ENCODE data around the gene RLN3.
"Not testable (repeated sequence)": the region's sequence is repeated elsewhere in the genome, so short reads cannot be mapped to it uniquely, and the experiment has no call there.

Gene RLN3

GRCh38 chr19:14023404-14024235 lies 4.3 kb upstream of the RLN3 start:
- no peak for DNase-seq

GRCh38 chr19:14026652-14027192 lies 1.2 kb upstream of the RLN3 start:
- not testable (repeated sequence) for DNase-seq

GRCh38 chr19:14028901-14029300 lies 953 bp downstream of the RLN3 start:
- no peak for DNase-seq

GRCh38 chr19:14030997-14031718 lies 3.2 kb downstream of the RLN3 start:
- no peak for DNase-seq

GRCh38 chr19:14031719-14032480 lies 4.0 kb downstream of the RLN3 start, which contains the start of gene IL27RA:
IL27RA (plus strand) TSS chr19:14031762; CDS start chr19:14031873, 111 bp downstream.
- DNase-seq: no peak

- DNase-seq: no peak
Measured at GRCh38 chr19:14033946-14034345, 6.0 kb downstream of the RLN3 start.

GRCh38 chr19:14035159-14035558 lies 7.2 kb downstream of the RLN3 start:
- not testable (repeated sequence) for DNase-seq

- DNase-seq: no peak
Measured at GRCh38 chr19:14035706-14036105, 7.8 kb downstream of the RLN3 start.

- DNase-seq: no peak
Measured at GRCh38 chr19:14039181-14039580, 11.2 kb downstream of the RLN3 start.

GRCh38 chr19:14042659-14043608 lies 15.0 kb downstream of the RLN3 start:
- not testable (repeated sequence) for DNase-seq

- not testable (repeated sequence) for DNase-seq
Measured at GRCh38 chr19:14047866-14048265, 19.9 kb downstream of the RLN3 start.

GRCh38 chr19:14048443-14049153 lies 20.6 kb downstream of the RLN3 start:
- no peak for DNase-seq

- no peak for DNase-seq
Measured at GRCh38 chr19:14050512-14050911, 22.6 kb downstream of the RLN3 start.

GRCh38 chr19:14050961-14051360 lies 23.0 kb downstream of the RLN3 start:
- not testable (repeated sequence) for DNase-seq

- DNase-seq: no peak
Measured at GRCh38 chr19:14051980-14052379, 24.0 kb downstream of the RLN3 start.

GRCh38 chr19:14052470-14052869 lies 24.5 kb downstream of the RLN3 start:
- DNase-seq: no peak

- no peak for DNase-seq
Measured at GRCh38 chr19:14053032-14053431, 25.1 kb downstream of the RLN3 start.

GRCh38 chr19:14053500-14053899 lies 25.6 kb downstream of the RLN3 start:
- DNase-seq: no peak

- no peak for DNase-seq
Measured at GRCh38 chr19:14054099-14054498, 26.2 kb downstream of the RLN3 start.

- no peak for DNase-seq
Measured at GRCh38 chr19:14054721-14055120, 26.8 kb downstream of the RLN3 start.

GRCh38 chr19:14055396-14055795 lies 27.4 kb downstream of the RLN3 start:
- no peak for DNase-seq
